HG02610 (cell line): ENCODE measurements around the gene SPATA2.

Experiments
- ATAC-seq: cut with Tn5 transposase; IDR thresholded peaks from one replicate; pipeline ENCODE4 v1.9.1; 2021; ENCODE audit warnings: mild to moderate bottlenecking, moderate library complexity; ENCODE audit not compliant: unreplicated experiment

Gene SPATA2

GRCh38 chr20:49936153-49937026 is 21.1 kb upstream of the SPATA2 start, which contains the start of gene RNF114:
Gene RNF114 (plus strand): TSS chr20:49936397. CDS start chr20:49936413, 16 bp downstream.
- no peak for ATAC-seq

GRCh38 chr20:49935746-49936152 is 20.4 kb upstream of the SPATA2 start:
- ATAC-seq = no peak

GRCh38 chr20:49929142-49929494 is 13.8 kb upstream of the SPATA2 start:
- ATAC-seq = no peak

GRCh38 chr20:49928411-49929141 is 13.2 kb upstream of the SPATA2 start:
- no peak for ATAC-seq

- ATAC-seq = no peak
Observed at GRCh38 chr20:49925901-49926454, 10.6 kb upstream of the SPATA2 start.

- ATAC-seq = no peak
Observed at GRCh38 chr20:49924247-49924646, 8.9 kb upstream of the SPATA2 start.

GRCh38 chr20:49919461-49919860 is 4.1 kb upstream of the SPATA2 start:
- no peak for ATAC-seq

- ATAC-seq = no peak
Observed at GRCh38 chr20:49919009-49919408, 3.7 kb upstream of the SPATA2 start.

- no peak for ATAC-seq
Observed at GRCh38 chr20:49918446-49918845, 3.1 kb upstream of the SPATA2 start.

GRCh38 chr20:49916146-49917002 is 1.0 kb upstream of the SPATA2 start:
- no peak for ATAC-seq

- no peak for ATAC-seq
Observed at GRCh38 chr20:49915118-49915379, 280 bp downstream of the SPATA2 start.

GRCh38 chr20:49914310-49915117 is 815 bp downstream of the SPATA2 start:
- no peak for ATAC-seq

GRCh38 chr20:49913399-49914047 is 1.8 kb downstream of the SPATA2 start:
- no peak for ATAC-seq

- no peak for ATAC-seq
Observed at GRCh38 chr20:49910340-49910706, 5.0 kb downstream of the SPATA2 start.

GRCh38 chr20:49909499-49910339 is 5.6 kb downstream of the SPATA2 start:
- ATAC-seq = no peak

- ATAC-seq = no peak
Observed at GRCh38 chr20:49908258-49908565, 7.1 kb downstream of the SPATA2 start.

GRCh38 chr20:49907405-49908257 is 7.7 kb downstream of the SPATA2 start:
- no peak for ATAC-seq

GRCh38 chr20:49906615-49907154 is 8.6 kb downstream of the SPATA2 start:
- ATAC-seq = no peak
